A673 (cell line): ENCODE measurements around the gene BCR. TPM values are rescaled to one million over a fixed set of nuclear protein-coding genes. Genes with fewer than 3 reads are reported as not detected.
"Not testable (repeated sequence)": the region's sequence is repeated elsewhere in the genome, so short reads cannot be mapped to it uniquely, and the experiment has no call there.

Experiments used
- BruUV-seq: library from RNA; stranded (reverse); fragments of 400-500 nt; replicated peaks from 2 replicates; lab custom pipeline; 2021; lab: Mats Ljungman, UMichigan
- CTCF ChIA-PET: fragments of 300-600 bp; sonication (Branson Sonifier 250); formaldehyde crosslinking; loops from one replicate; lab custom pipeline; 2022; ENCODE audit warnings: antibody characterized with exemption; lab: Charles Lee
- POLR2A ChIA-PET: fragments of 300-600 bp; sonication (Branson Sonifier 250); formaldehyde crosslinking; loops from one replicate; lab custom pipeline; 2022; ENCODE audit warnings: antibody characterized with exemption; ENCODE audit not compliant: low non-redundant PET; lab: Charles Lee
- DNase-seq: peaks from one replicate; pipeline ENCODE4 v3.0.0-alpha.2; 2015; ENCODE audit warnings: low spot score
- H3K27ac ChIP-seq: fragments of 200-600 bp; sonication (generic); 2 replicates; pipeline ENCODE4 v1.5.1; 2016; ENCODE audit warnings: mixed run types, low read depth, mild to moderate bottlenecking, mixed read lengths, antibody characterized with exemption, low read length; ENCODE audit not compliant: poor library complexity, severe bottlenecking
- H3K27me3 ChIP-seq: fragments of 200-600 bp; sonication (generic); replicated peaks from 2 replicates; pipeline ENCODE4 v1.6.1; 2017; ENCODE audit warnings: mixed run types, low read depth, mild to moderate bottlenecking, mixed read lengths, antibody characterized with exemption, low read length; ENCODE audit not compliant: insufficient read depth, poor library complexity
- H3K36me3 ChIP-seq: fragments of 200-600 bp; sonication (generic); 2 replicates; pipeline ENCODE4 v1.6.1; 2016; ENCODE audit warnings: mixed run types, mild to moderate bottlenecking, mixed read lengths, antibody characterized with exemption, low read length; ENCODE audit not compliant: insufficient read depth, poor library complexity, severe bottlenecking
- H3K4me1 ChIP-seq: fragments of 200-600 bp; sonication (generic); 2 replicates; pipeline ENCODE4 v1.6.1; 2017; ENCODE audit warnings: mixed run types, mild to moderate bottlenecking, mixed read lengths, antibody characterized with exemption, low read length; ENCODE audit not compliant: insufficient read depth, poor library complexity, severe bottlenecking
- H3K4me3 ChIP-seq: fragments of 200-600 bp; sonication (generic); 2 replicates; pipeline ENCODE4 v1.5.1; 2016; ENCODE audit warnings: low read depth, mixed run types, mild to moderate bottlenecking, mixed read lengths, low read length; ENCODE audit not compliant: poor library complexity, severe bottlenecking
- H3K9me3 ChIP-seq: fragments of 200-600 bp; sonication (generic); 2 replicates; pipeline ENCODE4 v1.6.1; 2016; ENCODE audit warnings: mixed run types, low read depth, mild to moderate bottlenecking, mixed read lengths, antibody characterized with exemption, low read length; ENCODE audit not compliant: poor library complexity, severe bottlenecking
- CTCF ChIP-seq: fragments of 300-800, 200-600 bp; sonication (generic); conservative IDR thresholded peaks from 2 replicates; pipeline ENCODE4 v1.5.1; 2017; ENCODE audit warnings: low read depth, mild to moderate bottlenecking, antibody characterized with exemption, low read length, moderate library complexity, mixed read lengths
- EZH2 ChIP-seq: fragments of 200-600 bp; sonication (generic); IDR thresholded peaks from 2 replicates; pipeline ENCODE4 v1.6.1; 2017; ENCODE audit warnings: borderline replicate concordance, low read depth, mild to moderate bottlenecking, mixed read lengths, antibody characterized with exemption, low read length; ENCODE audit not compliant: poor library complexity, severe bottlenecking
- intact Hi-C: fragments of 100-400 bp; cut with micrococcal nuclease; formaldehyde crosslinking; loops from one replicate; pipeline ENCODE4 v1.10.0; 2022; ENCODE audit not compliant: unreplicated experiment
- total RNA-seq: library from RNA; stranded (reverse); gene quantifications from 2 replicates; pipeline ENCODE4 v1.2.3, GENCODE V29; 2021

BCR gene
- total RNA-seq, 1 experiment from 2014 or later = 63.1 TPM

GRCh38 chr22:23341942-23342695 lies 161.8 kb downstream of the BCR start:
- H3K27ac ChIP-seq, DNase-seq, CTCF ChIA-PET, POLR2A ChIA-PET, H3K4me3 ChIP-seq, H3K4me1 ChIP-seq, H3K27me3 ChIP-seq, BruUV-seq, H3K36me3 ChIP-seq, intact Hi-C loops, H3K9me3 ChIP-seq: not testable (repeated sequence)

- Histone ChIP-seq H3K4me3 (no peak overlapping the region), H3K36me3 (no peaks in the 10 kb centered on the region), H3K4me1 (no peaks in the 10 kb centered on the region), H3K27me3 (peaks cover 7% of the 10 kb centered on the region), H3K27ac (no peak overlapping the region), H3K9me3 (no peaks in the 10 kb centered on the region)
- DNase-seq = no peak
- no TSS peak for BruUV-seq
- no peak for TF ChIP-seq CTCF
- no peak for TF ChIP-seq EZH2
- intact Hi-C loops = no loop called here
- CTCF ChIA-PET = no interaction called here
- POLR2A ChIA-PET = no interaction called here
Observed at GRCh38 chr22:23351321-23351720, 171.0 kb downstream of the BCR start.

GRCh38 chr22:23353004-23353403 lies 172.7 kb downstream of the BCR start:
- Histone ChIP-seq H3K27me3 (peaks cover 7% of the 10 kb centered on the region), H3K4me1 (no peaks in the 10 kb centered on the region), H3K4me3 (no peak overlapping the region), H3K9me3 (no peaks in the 10 kb centered on the region), H3K27ac (no peak overlapping the region), H3K36me3 (no peaks in the 10 kb centered on the region)
- no peak for DNase-seq
- POLR2A ChIA-PET = no interaction called here
- no TSS peak for BruUV-seq
- no peak for TF ChIP-seq EZH2
- TF ChIP-seq CTCF = no peak
- intact Hi-C loops = no loop called here
- CTCF ChIA-PET = no interaction called here

GRCh38 chr22:23353696-23354095 lies 173.4 kb downstream of the BCR start:
- no peak overlapping the region for H3K4me3 ChIP-seq
- H3K27ac ChIP-seq = no peak overlapping the region
- DNase-seq = no peak
- peaks cover 7% of the 10 kb centered on the region for H3K27me3 ChIP-seq
- POLR2A ChIA-PET = no interaction called here
- no peaks in the 10 kb centered on the region for H3K9me3 ChIP-seq
- CTCF ChIA-PET = interaction anchor here (1.0 kb wide), 1 partner anchor 32 kb away, joined by 4 read pairs; no protein-coding TSS in a partner anchor
- intact Hi-C loops = no loop called here
- no peaks in the 10 kb centered on the region for H3K4me1 ChIP-seq
- no peaks in the 10 kb centered on the region for H3K36me3 ChIP-seq
- no TSS peak for BruUV-seq
- TF ChIP-seq CTCF (no peak), EZH2 (no peak)
